ENCODE measurements around the gene ZDHHC13.
A peak's percentile ranks its signal among the peaks of the same experiment; 100 is the strongest.

Gene ZDHHC13

GRCh38 chr11:19076744-19077589, 40.0 kb upstream of the ZDHHC13 start:
- H3K27me3 ChIP-seq (replicated peaks; ENCODE audit: control insufficient read depth, insufficient read depth, low read length): no peaks in the 10 kb centered on the region; the same call in 1 of the 2 replicates
- DNase-seq (ENCODE audit: extremely low read depth, insufficient read length): peak; percentile 20
- peak; percentile 99 for TF ChIP-seq CTCF (IDR thresholded peaks at IDR 0.05; ENCODE audit: insufficient read depth, low read length, poor library complexity, severe bottlenecking)
- H3K36me3 ChIP-seq (ENCODE audit: control insufficient read depth, insufficient read depth, low read length): no peaks in the 10 kb centered on the region
- H3K4me3 ChIP-seq (replicated peaks; ENCODE audit: low read depth, low read length): no peak overlapping the region

GRCh38 chr11:19077965-19078364, 39.0 kb upstream of the ZDHHC13 start:
- TF ChIP-seq CTCF (IDR thresholded peaks at IDR 0.05; ENCODE audit: insufficient read depth, low read length, poor library complexity, severe bottlenecking): no peak
- no peak for DNase-seq (ENCODE audit: extremely low read depth, insufficient read length)
- Histone ChIP-seq H3K36me3 (ENCODE audit: control insufficient read depth, insufficient read depth, low read length) (no peaks in the 10 kb centered on the region), H3K27me3 (replicated peaks; ENCODE audit: control insufficient read depth, insufficient read depth, low read length) (no peaks in the 10 kb centered on the region; the same call in 1 of the 2 replicates), H3K4me3 (replicated peaks; ENCODE audit: low read depth, low read length) (no peak overlapping the region)

- H3K4me3 ChIP-seq (replicated peaks; ENCODE audit: low read depth, low read length): no peak overlapping the region
- no peak for DNase-seq (ENCODE audit: extremely low read depth, insufficient read length)
- H3K36me3 ChIP-seq (ENCODE audit: control insufficient read depth, insufficient read depth, low read length): no peaks in the 10 kb centered on the region
- no peak for TF ChIP-seq CTCF (IDR thresholded peaks at IDR 0.05; ENCODE audit: insufficient read depth, low read length, poor library complexity, severe bottlenecking)
- H3K27me3 ChIP-seq (replicated peaks; ENCODE audit: control insufficient read depth, insufficient read depth, low read length): no peaks in the 10 kb centered on the region; the same call in 1 of the 2 replicates
Observed at GRCh38 chr11:19079643-19080440, 37.1 kb upstream of the ZDHHC13 start.

GRCh38 chr11:19080579-19080993, 36.4 kb upstream of the ZDHHC13 start:
- Histone ChIP-seq H3K27me3 (replicated peaks; ENCODE audit: control insufficient read depth, insufficient read depth, low read length) (no peaks in the 10 kb centered on the region; the same call in 1 of the 2 replicates), H3K36me3 (ENCODE audit: control insufficient read depth, insufficient read depth, low read length) (no peaks in the 10 kb centered on the region), H3K4me3 (replicated peaks; ENCODE audit: low read depth, low read length) (no peak overlapping the region)
- TF ChIP-seq CTCF (IDR thresholded peaks at IDR 0.05; ENCODE audit: insufficient read depth, low read length, poor library complexity, severe bottlenecking): no peak
- DNase-seq (ENCODE audit: extremely low read depth, insufficient read length): no peak

- TF ChIP-seq CTCF (IDR thresholded peaks at IDR 0.05; ENCODE audit: insufficient read depth, low read length, poor library complexity, severe bottlenecking): no peak
- Histone ChIP-seq H3K27me3 (replicated peaks; ENCODE audit: control insufficient read depth, insufficient read depth, low read length) (no peaks in the 10 kb centered on the region; the same call in 1 of the 2 replicates), H3K36me3 (ENCODE audit: control insufficient read depth, insufficient read depth, low read length) (no peaks in the 10 kb centered on the region)
Observed at GRCh38 chr11:19083166-19083565, 33.8 kb upstream of the ZDHHC13 start.

More at GRCh38 chr11:19083166-19083565, 33.8 kb upstream of the ZDHHC13 start:
- H3K4me3 ChIP-seq (replicated peaks; ENCODE audit: low read depth, low read length): no peak overlapping the region
- DNase-seq (ENCODE audit: extremely low read depth, insufficient read length): no peak
